ENCODE measurements around the gene SPATA3. TPM values are rescaled to one million over a fixed set of nuclear protein-coding genes. Genes with fewer than 3 reads are reported as not detected.

SPATA3 gene
- total RNA-seq, 1 donor from 2014 or later: not detected

DNA sequence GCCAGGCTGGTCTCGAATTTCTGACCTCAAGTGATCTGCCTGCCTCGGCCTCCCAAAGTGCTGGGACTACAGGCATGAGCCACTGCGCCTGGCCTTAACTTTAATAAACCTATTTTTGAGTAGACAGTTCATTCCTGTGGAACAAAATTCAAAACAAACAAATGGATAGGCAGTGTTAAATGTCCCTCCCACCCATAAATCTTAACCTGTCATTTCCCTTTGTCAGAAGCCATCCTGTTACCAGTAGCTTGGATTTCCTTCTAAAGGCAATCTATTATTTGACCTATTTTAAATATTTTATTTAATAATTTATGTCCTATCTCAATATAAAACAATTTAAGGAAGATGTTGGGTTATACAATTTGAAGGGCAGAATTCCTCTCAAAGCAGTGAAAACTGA lies 34.8 kb downstream of the SPATA3 start:
- no peak for DNase-seq

DNA sequence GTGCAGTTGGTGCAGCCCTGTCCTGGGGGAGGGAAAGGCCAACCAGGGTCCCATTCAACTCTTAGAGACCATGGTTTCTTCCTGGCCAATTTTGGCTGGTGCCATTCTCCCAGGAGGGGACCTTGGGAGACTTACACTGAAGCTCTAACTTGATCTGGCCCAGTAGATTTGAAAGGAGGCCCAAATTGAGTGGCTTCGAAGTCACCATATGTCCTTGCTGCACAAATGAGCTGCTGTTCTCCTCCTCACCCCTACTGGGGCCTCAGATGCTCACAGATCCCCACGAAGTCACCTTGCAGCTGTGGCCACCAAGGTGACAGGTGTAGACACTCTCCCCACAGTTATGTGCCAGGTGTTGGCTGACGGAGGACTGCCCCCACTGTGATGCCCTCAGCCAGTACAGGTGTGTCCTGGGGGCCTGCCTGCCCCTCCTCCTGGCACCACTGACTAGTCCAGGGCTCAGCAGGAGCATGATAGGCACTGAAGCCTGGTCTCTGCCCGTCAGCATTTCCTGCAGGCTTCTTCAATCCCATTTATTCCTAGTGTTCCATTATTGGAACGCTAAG lies 36.7 kb downstream of the SPATA3 start:
- DNase-seq: no peak

DNA sequence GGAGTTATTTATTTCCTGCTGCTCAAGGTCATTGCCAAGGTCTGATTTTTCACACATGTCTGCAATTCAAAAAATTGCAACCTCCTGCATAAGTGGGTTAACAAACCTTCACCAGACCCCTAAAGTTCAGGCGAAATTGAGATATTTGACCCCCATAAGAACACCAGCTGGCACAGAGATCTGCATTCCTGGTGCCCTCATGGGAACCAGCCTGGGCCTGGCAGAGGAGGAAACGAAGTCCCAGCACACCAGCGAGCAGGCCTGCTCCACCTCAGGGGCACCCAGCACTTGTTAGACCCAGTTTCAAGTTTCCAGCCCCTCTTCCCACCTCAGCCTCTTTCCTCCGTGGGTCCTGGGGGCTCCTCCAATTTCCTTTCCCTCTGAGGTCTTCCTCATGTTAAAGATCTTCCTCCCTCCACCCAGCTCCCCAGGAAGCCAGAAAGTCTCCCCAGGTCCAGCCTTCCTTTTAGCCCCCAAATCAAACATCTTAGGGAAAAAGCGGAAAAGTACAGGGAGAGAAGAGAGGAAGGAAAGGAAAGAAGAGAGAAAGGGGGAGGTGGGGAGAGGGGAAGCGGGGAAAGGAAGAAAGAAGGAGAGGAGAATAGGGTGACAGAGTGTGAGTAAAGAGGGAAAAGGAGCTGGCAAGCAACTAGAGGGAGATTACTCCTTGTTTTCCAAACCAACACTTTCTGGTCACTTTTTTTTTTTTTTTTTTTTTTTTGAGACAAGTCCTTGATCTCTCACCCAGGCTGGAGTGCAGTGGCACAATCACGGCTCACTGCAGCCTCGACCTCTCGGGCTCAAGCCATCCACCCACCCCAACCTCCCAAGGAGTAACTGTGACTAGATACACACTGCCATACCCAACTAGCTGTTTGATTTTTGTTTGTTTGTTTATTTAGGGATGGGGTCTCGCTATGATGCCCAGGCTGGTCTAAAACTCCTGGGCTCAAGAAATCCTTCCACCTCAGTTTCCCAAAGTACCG lies 37.5 kb downstream of the SPATA3 start:
- DNase-seq: no peak

DNA sequence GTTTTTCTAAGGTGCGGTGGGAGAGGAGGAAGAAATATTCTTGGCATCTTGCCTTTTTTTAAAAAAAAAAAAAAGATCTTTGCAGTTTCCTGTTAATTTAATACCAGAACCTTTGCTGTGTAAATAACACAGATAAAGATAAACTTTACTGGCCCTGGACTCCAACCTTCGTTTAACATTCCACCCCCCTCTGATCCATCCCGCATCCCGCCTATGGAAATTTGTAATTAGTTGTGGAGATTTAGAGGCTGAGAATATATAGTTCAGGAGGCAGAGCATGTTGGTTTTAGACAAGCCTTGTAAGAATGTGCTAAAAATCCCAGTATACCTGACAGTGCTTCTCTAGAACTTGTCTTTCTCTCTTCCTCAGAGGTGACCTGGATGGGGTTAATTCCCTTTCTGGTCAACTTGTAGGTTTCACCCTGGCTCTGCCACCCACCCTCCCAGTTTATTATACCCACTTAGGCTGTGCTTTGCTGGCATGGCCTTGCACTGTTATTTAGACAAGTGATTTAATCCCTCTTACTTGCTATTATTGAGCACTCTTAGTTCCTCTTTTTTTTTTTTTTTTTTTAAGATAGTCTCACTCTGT lies 38.5 kb downstream of the SPATA3 start:
- DNase-seq: no peak

DNA sequence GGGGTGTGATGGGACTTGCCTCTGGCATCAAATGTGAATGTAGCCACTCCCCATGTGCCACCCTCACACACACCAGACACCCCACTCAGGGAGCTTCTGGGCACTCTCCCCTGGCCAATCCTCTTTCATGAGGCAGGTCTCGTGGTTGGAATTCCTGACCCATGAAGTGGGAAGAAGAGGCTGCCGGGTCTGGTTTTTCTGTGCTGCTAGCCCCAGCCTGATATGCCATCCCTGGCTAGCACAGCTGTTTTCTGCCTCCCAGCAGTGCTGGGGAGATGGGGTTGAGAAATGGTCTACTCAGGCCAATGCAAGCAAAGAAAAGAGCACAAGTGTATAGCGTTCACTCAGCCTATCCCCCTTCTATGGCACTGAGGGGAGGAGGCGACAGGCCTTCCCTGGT lies 40.2 kb downstream of the SPATA3 start:
- DNase-seq: no peak

DNA sequence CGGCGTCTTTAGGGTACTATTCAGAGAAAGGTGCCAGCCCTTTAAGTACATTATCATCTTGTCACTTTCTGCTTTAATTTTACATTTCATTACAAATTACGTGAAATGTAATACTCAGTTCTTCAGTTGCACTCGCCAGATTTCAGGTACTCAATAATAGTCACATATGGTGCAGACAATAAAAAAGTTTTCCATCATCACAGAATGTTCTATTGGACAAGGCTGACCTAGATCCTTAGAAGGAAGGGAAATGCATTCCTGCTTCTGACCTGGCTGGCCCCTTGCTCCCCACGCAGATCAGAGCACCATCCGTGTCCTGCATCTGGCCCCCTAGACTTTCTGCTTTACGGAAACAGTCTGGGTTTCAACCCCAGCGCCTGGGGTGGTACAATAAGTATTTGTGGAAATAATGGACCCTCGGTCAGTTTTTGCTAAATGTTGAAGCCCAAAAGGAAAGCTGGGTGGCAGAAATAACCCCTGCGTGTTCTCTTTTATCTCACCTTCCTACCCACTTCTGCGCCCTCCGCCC lies 40.7 kb downstream of the SPATA3 start:
- DNase-seq: no peak

DNA sequence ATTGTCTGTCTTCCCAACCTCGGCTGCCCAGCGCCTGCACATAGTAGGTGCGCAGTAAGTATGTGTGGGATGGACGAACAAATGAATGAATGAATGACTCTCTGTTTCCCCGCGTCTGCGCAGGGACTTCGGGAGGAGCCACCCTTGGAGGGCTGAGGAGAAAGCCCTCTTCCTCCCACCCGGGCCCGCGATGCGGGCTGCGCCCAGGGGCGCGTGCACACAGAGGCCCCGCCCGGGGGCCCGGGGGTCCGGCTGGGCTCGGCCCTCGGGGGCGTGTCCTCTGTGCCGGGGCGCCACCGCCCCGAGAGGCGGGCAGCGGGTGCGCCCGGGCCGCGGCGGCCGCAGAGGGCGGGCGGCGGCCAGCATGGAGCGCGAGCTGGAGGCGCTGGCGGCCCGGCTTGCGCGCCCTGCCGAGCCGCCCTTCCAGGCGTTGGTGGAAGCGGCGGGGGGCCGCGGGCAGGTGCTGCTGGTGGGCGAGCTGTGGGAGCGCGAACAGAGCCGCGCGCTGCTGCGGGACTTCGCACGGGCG lies 41.3 kb downstream of the SPATA3 start, which contains the start of gene C2orf72:
TSS of gene C2orf72 (plus strand) at position 322 of the 529 bp plus-strand sequence. CDS start at position 365, 43 bp downstream.
- DNase-seq: no peak

DNA sequence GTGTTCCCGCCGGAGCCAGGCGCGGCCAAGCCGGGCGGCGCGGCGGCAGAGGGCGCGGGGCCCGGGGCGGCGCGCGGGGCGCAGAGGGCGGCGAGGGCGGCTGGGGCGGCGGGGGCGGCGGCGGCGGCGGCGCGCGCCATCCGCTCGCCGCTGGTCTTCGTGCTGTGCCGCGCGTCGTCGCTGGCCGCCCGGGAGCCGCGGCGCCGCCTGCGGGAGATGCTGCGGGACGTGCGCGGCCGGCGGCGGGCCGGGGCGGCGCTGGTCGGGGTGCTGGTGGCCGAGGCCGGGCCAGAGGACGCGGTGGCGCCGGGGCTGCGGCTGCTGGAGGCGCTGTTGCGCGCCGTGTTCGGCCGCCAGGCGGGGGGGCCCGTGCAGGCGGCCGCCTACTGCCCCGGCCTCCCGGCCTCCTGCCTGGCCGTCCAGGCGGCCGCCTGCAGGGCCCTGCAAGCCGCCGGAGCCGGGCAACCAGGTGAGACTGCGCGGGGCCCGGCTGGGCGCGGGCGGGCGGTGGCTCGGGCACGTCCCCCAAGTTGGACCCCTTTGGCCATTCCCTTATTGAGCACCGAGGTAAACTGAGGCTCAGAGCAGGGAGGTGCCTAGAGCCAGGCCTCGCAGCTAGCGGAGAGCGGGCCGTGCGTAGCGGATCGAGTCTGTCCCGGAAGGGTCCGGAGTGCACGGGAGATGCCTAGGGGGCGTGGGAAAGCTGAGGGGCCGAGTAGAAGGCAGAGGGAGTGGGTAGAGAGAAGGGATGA lies 42.0 kb downstream of the SPATA3 start:
- peak; percentile 28 for DNase-seq

DNA sequence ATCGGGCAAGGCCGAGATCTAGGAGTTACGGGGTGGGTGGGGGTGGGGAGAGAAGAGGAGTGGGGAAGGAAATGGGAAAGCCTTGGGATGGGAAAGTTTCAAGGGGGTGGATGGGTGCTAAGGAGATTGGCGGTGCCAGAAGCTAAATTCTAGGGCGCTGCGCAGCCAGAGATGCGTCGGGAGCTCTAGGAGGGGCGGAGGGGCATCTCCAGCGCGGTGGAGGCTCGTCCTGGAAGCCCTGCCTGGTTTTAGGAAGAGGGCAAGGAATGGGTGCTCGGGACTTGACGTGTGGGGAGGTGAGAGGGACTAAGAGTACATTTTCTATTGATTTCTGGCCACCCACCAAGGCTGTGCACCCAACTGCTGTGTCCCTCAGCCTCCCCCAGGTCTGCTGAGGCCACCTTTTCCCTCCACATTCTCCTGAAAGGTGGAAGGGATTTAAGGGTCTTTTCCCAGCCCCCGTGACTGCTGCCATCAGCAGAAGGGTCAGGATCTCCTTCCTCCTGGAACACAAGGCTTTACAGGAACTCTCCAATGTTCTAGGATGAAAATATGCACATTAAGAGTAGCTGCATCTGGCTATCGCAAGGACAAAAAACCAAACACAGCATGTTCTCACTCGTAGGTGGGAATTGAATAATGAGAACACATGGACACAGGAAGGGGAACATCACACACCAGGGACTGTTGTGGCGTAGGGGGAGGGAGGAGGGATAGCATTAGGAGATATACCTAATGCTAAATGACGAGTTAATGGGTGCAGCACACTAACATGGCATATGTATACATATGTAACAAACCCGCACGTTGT lies 42.8 kb downstream of the SPATA3 start:
- DNase-seq: no peak

DNA sequence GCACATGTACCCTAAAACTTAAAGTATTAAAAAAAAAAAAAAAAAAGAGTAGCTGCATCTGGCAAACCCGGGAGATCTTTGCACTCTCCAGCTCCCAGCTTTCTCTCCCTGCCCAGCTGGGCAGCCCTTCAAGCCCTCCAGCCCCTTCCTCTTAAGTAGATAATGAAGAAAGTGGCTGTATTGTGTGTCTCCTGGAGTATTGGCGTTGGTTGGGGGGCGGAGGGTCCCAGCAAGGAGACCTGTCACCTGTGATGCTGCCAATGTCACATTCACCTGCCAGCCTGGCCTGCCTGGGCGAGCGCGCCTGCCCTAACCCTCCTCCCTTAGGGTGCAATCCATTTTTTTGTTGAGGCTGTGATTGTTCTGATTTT lies 43.4 kb downstream of the SPATA3 start:
- DNase-seq: no peak

DNA sequence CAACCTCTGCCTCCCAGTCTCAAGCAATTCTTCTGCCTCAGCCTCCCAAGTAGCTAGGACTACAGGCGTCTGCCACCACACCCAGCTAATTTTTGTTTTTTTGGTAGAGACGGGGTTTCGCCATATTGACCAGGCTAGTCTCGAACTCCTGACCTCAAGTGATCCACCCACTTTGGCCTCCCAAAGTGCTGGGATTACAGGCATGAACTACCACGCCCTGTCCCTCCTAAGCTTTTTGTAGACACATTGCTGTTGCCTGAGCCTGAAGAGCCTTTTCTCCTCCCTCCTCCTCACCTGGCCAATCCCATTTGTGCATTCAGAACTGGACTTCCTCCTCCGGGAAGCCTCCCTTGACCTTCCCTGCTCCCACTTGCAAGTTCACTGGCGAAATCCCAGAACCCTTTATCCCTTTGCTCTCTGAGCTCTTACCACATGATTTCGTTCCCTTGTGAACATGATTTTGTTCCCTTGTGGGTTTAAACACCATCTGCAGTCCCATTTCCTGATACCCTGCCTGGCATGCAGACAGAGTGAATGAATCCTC lies 44.0 kb downstream of the SPATA3 start:
- DNase-seq: no peak

DNA sequence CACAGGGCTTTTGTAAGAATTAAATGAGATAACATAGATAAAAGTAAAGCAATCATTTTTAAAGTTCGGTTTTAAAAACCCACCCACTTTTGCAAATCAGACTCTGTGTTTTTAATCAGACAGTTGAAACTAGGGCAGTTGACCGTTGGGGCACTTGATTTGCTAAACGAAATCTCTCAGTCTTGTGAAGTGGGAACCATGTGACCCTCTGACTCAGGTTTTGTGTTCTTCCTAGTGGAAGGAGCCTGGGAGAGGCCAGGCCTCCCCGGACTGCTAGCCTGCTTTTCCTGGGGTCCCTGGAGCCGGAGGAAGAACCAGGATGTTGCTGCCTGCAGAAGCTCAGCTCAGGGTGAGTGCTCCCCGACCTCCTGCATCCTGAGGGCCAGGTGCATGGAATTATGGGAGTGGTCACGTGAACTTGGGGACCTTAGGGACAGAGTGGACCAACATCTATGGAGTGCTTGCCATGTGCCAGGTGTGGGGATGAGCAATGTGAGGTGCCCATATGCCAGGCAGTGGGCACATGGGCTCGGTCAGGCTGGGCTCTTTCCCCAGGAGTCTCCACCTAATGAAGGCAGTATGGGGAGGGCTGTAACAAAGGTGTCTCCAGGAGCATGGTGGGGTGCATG lies 45.3 kb downstream of the SPATA3 start:
- DNase-seq: no peak

DNA sequence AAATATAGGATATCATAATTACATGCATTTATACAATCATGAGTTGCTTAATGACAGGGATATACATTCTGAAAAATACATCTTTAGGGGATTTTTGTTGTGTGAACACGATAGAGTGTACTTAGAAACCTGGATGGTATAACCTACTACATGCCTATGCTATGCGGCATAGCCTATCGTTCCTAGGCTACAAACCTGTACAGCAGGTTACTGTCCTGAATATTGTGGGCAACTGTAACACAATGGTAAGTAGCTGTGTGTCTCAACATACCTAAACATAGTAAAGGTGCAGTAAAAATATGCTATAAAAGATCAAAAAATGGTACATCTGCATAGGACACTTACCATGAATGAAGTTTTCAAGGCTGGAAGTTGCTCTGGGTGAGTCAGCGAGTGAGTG lies 47.9 kb downstream of the SPATA3 start:
- no peak for DNase-seq

DNA sequence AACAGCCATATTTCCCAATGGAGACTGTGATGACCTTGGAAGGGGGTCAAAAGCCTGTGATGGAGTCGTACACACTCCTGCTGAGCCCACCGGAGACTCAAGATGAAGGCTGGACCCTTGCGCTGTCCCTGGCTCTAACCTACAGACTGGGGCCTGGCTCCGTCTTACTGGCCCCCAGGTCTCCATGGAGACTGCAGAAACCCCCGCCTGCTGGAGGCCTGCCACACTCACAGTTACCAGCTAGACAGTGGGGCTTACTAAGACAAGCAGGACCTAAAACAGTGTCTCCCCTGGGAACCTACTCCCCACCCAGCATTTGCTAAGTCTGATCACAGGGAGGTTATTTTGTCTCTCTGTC lies 51.0 kb downstream of the SPATA3 start:
- DNase-seq: no peak

DNA sequence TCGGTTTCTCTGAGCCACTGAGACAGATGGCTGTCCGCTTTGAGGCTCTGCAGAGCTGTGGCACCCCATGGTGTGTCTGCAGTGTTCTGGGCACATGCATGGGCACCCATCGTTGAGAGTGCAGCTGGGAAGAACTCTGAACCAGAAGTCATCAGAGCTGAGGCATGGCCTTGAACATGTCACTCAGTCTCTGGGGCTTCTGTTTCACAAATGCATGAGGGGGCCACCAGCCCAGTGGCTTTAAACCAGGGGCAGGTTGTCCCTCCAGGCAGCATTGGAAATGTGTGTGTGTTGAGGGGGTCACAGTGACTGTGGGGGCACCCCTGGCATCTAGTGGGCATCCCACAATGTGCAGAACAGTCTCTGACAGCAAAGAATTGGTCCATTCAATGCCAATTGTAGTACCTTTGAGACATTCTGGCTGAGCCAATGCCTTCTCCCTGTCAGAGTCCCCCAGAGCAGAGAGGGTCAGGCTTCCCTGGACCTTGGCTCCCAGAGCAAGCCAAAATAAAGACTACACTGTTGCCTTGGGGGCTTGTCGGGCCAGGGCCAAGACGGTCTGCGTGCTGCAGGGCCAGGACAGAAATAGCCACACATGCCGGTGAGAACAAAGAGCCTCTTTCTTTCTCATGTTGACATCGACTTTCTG lies 51.5 kb downstream of the SPATA3 start:
- DNase-seq: no peak

DNA sequence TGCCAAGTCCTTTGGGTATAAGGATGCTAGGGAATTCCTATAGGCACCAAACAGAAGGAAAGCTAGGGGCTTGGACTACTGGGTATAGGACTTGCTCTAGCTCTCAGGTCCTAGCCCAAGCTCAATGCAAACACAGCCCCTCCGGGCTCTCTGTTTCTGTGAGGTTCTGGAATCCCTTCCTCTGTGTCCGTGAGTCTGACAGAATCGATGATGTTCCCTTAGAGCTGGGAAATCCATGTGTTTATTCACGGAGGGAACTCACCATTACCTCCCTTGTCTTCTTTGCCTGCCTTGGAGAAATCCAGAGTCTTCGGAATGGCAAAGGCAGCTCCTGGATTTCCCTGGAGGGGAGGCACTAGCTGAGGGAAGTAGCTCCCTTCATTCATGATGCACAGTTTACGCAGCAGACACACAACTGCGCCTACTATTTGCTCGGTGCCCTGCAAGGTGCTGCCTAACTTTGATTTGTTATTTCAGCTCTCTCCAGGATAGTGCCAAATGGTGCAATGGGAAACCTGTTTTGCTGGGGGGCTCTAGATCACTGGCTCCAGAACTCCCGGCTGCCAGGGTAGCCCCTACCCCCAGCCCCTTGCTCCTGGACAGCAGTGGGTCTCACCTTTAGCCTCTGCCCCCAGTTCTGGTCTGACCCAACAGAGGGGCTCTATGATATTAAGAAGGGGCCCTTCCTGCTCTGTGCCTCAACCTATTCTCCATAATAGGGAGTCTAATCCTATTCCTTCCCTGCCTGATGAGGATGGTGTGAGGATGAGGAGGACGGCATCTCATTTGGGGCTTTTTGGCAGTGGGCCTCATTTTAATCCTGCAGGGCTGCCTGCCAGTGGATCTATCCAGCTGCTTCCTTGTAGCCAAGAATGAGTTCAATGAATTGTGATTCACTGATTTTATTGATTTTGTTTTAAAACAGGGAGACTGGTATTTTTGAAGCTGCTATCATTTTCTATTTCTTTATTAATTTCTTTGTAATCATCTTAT lies 52.3 kb downstream of the SPATA3 start:
- no peak for DNase-seq

DNA sequence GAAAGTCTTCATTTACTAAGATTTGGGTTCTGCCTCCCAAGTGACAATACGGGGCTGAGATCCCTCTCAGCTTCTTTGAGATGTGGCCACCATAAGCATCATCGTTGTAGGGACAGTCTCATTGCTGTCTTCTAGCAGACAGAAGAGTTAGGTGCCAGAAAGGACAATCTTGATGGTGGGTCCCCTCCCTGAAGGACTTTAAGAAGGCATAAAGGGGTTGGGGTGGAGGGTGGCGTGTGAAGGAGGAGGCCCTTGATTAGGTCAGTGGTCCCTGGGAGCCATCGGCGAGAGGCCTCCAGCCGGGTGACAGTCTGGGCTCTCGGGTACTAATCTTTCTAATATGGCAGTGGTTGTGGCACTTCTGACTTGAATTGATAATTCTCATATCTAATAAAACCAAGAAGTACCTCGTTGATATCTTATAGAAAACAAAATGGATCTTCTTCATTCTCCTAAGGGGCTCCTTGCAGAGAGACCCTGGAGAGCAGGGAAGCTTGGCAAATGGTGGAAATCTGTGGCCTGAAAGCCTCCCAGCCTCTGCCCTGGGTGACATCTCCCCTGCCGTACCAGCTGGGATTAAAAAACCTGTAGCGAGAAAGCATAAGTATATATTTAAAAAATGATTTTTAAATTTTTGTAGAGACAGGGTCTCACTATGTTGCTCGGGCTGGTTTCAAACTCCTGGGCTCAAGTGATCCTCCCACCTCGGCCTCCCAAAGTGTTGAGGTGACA lies 53.5 kb downstream of the SPATA3 start:
- DNase-seq: no peak

Measured in dermis blood vessel endothelial cell (primary cell).